ENCODE results near the gene SCYGR7.
"Not testable (repeated sequence)": the region's sequence is repeated elsewhere in the genome, so short reads cannot be mapped to it uniquely, and the experiment has no call there.

The SCYGR7 gene

DNA sequence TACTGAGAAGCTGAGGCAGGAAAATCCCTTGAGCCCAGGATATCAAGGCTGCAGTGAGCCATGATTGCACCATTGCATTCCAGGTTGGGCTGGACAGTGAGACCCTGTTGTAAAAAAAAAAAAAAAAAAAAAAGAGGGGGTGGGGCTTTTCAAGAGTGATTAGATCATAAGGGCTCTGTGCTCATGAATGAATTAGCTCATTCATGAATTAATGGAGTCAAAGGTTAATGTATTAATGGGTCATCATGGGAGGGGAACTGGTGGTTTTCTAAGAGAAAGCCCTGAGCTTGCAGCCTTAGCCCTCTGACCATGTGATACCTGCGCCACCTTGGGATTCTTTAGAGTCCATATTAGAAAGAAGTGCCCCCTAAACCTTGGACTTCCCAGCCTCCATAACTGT lies 14.8 kb upstream of the SCYGR7 start:
- no peak overlapping the region for H3K27ac ChIP-seq
- intact Hi-C loops (cut with DNase I; ENCODE audit: low total_unique reads), result loop anchor here (5.0 kb wide), 1 partner anchor 676 kb away; no protein-coding TSS in a partner anchor
- peaks cover 0 to 26% (median 4%) of the 10 kb centered on the region in 4 donors for H3K4me1 ChIP-seq
- TF ChIP-seq, protein P1, sequence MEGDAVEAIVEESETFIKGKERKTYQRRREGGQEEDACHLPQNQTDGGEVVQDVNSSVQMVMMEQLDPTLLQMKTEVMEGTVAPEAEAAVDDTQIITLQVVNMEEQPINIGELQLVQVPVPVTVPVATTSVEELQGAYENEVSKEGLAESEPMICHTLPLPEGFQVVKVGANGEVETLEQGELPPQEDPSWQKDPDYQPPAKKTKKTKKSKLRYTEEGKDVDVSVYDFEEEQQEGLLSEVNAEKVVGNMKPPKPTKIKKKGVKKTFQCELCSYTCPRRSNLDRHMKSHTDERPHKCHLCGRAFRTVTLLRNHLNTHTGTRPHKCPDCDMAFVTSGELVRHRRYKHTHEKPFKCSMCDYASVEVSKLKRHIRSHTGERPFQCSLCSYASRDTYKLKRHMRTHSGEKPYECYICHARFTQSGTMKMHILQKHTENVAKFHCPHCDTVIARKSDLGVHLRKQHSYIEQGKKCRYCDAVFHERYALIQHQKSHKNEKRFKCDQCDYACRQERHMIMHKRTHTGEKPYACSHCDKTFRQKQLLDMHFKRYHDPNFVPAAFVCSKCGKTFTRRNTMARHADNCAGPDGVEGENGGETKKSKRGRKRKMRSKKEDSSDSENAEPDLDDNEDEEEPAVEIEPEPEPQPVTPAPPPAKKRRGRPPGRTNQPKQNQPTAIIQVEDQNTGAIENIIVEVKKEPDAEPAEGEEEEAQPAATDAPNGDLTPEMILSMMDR (IDR thresholded peaks at IDR 0.05), result no peak
- no peak for DNase-seq
- no peaks in the 10 kb centered on the region for H3K36me3 ChIP-seq
- H3K27me3 ChIP-seq, result no peaks in the 10 kb centered on the region
- no peak overlapping the region for H3K4me3 ChIP-seq
- H3K9me3 ChIP-seq, result no peaks in the 10 kb centered on the region

- peak overlapping the region in 1 of 2 donors; percentile 16 for H3K27ac ChIP-seq
- no peaks in the 10 kb centered on the region for H3K9me3 ChIP-seq
- no peak for DNase-seq
- H3K4me1 ChIP-seq, result peaks cover 0 to 35% (median 6%) of the 10 kb centered on the region in 4 donors
- no peaks in the 10 kb centered on the region for H3K27me3 ChIP-seq
- no peaks in the 10 kb centered on the region for H3K36me3 ChIP-seq
- TF ChIP-seq, protein P1 (IDR thresholded peaks at IDR 0.05), result no peak
- H3K4me3 ChIP-seq, result no peak overlapping the region
- intact Hi-C loops (cut with DNase I; ENCODE audit: low total_unique reads), result no loop called here
These were observed 11.6 kb upstream of the SCYGR7 start for GRCh38 chr2:227716501-227716900.

DNA sequence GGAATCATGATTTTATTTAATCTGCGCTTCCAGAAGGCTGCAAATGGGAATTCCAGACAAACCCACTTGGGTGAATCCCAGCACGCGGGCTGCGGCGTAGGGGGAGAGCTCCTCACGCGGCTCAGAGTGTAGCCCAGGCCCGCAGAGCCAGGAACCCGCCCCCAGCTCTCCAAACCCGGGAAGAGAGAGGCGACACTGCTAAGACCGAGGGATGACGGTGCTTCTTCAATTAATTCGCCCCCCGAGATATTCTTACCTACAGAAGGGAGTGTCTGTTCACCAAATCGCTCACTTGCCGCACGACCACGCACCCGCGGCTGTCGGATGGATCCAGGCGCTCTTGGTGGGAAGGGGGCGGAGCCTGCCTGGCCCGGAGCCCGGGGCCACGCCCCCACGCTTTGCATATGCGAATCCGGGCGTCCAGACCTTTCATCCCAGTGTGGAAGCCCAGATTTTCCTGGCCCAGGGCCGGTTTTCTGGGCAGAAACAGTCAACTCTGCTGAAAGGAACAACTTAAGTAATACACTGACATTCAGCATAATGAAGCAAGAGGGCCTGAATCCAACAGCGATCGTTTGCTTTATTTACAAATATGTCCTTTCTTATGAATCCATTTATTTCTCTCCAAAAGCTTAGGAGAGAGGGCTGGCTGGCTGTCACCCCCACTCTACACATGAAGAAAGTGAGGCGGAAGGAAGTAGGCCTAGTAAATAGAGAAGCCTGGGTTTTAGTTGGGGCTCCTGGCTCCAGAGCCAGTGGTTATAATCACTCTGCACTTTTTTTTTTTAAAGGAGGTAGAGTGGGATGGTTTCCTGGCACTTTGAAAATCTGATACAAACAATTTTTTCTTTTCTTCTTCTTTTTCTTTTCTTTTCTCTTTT lies 10.2 kb upstream of the SCYGR7 start, which contains the start of gene SLC19A3:
TSS of gene SLC19A3 (minus strand) at position 342 of the 881 bp plus-strand sequence. CDS start 15,710 bp downstream, outside the sequence.
- peak; percentile 92 to 93 for DNase-seq
- Histone ChIP-seq H3K4me3 (peak within 1 kb of the TSS; percentile 52 to 57), H3K27ac (peak within 1 kb of the TSS; percentile 69 to 75), H3K9me3 (no peaks in the 10 kb centered on the region), H3K27me3 (no peaks in the 10 kb centered on the region), H3K4me1 (peaks cover 0 to 35% (median 6%) of the 10 kb centered on the region in 4 donors), H3K36me3 (no peaks in the 10 kb centered on the region)
- TF ChIP-seq, protein P1 (IDR thresholded peaks at IDR 0.05), result no peak
- intact Hi-C loops (cut with DNase I; ENCODE audit: low total_unique reads), result no loop called here

- no peaks in the 10 kb centered on the region for H3K9me3 ChIP-seq
- no peaks in the 10 kb centered on the region for H3K27me3 ChIP-seq
- H3K27ac ChIP-seq, result no peak overlapping the region
- no peak overlapping the region for H3K4me3 ChIP-seq
- H3K4me1 ChIP-seq, result peaks cover 0 to 26% (median 6%) of the 10 kb centered on the region in 4 donors
- intact Hi-C loops (cut with DNase I; ENCODE audit: low total_unique reads), result no loop called here
- no peak for DNase-seq
- no peaks in the 10 kb centered on the region for H3K36me3 ChIP-seq
- TF ChIP-seq, protein P1 (IDR thresholded peaks at IDR 0.05), result no peak
These were observed 8.5 kb upstream of the SCYGR7 start for GRCh38 chr2:227719641-227720040.

- Histone ChIP-seq H3K27ac (no peak overlapping the region), H3K27me3 (no peaks in the 10 kb centered on the region), H3K36me3 (no peaks in the 10 kb centered on the region), H3K9me3 (no peaks in the 10 kb centered on the region), H3K4me3 (no peak overlapping the region), H3K4me1 (peaks cover 0 to 19% (median 6%) of the 10 kb centered on the region in 4 donors)
- no peak for DNase-seq
- intact Hi-C loops (cut with DNase I; ENCODE audit: low total_unique reads), result no loop called here
- TF ChIP-seq, protein P1 (IDR thresholded peaks at IDR 0.05), result no peak
These were observed 7.5 kb upstream of the SCYGR7 start for GRCh38 chr2:227720680-227721079.

DNA sequence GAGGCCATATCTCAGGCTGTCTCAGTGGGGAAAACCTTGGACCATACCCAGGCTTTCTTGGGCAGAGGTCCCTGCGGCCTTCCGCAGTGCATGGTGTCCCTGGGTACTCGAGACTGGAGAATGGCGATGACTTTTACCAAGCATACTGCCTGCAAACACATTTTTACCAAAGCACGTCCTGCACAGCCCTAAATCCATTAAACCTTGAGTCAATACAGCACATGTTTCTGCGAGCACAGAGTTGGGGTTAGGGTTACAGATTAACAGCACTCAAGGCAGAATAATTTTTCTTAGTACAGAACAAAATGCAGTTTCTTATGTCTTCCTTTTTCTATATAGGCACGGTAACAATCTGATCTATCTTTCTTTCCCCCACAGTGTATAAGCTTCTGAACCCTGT lies 5.3 kb upstream of the SCYGR7 start:
- H3K27ac ChIP-seq; H3K27me3 ChIP-seq; intact Hi-C loops (cut with DNase I; ENCODE audit: low total_unique reads); H3K36me3 ChIP-seq; DNase-seq; H3K9me3 ChIP-seq; H3K4me3 ChIP-seq: not testable (repeated sequence)
- H3K4me1 ChIP-seq, result peaks cover 0 to 12% (median 5%) of the 10 kb centered on the region in 4 donors
